Effector memory CD4-positive, alpha-beta T cell (primary cell): ENCODE measurements around the gene PDGFRA.

Experiments
- DNase-seq, 3 donors: peaks; one replicate each; pipeline ENCODE4 v3.0.0-alpha.2; 2020
- H3K27ac ChIP-seq: 2 replicates; pipeline ENCODE4 v1.7.0; 2013; ENCODE audit warnings: mild to moderate bottlenecking, low read length, moderate library complexity; ENCODE audit not compliant: insufficient read depth, poor library complexity, severe bottlenecking
- H3K27me3 ChIP-seq: replicated peaks from 2 replicates; pipeline ENCODE4 v1.7.0; 2013; ENCODE audit warnings: mild to moderate bottlenecking, low read length; ENCODE audit not compliant: insufficient read depth, control insufficient read depth, poor library complexity, severe bottlenecking
- H3K36me3 ChIP-seq: 2 replicates; pipeline ENCODE4 v1.7.0; 2013; ENCODE audit warnings: mild to moderate bottlenecking, low read length, moderate library complexity; ENCODE audit not compliant: control insufficient read depth, insufficient read depth
- H3K4me1 ChIP-seq: 2 replicates; pipeline ENCODE4 v1.7.0; 2013; ENCODE audit warnings: low read length, mild to moderate bottlenecking; ENCODE audit not compliant: control insufficient read depth, insufficient read depth, poor library complexity, severe bottlenecking
- H3K4me3 ChIP-seq: 2 replicates; pipeline ENCODE4 v1.7.0; 2013; ENCODE audit warnings: low read length, low read depth, mild to moderate bottlenecking; ENCODE audit not compliant: insufficient read depth, poor library complexity, severe bottlenecking
- H3K9me3 ChIP-seq: 2 replicates; pipeline ENCODE4 v1.7.0; 2013; ENCODE audit warnings: mild to moderate bottlenecking, low read length, moderate library complexity; ENCODE audit not compliant: control insufficient read depth

The PDGFRA gene

GRCh38 chr4:54254915-54255246 lies 25.8 kb downstream of the PDGFRA start:
- DNase-seq: no peak
- no peaks in the 10 kb centered on the region for H3K27me3 ChIP-seq
- no peak overlapping the region for H3K4me3 ChIP-seq
- no peaks in the 10 kb centered on the region for H3K36me3 ChIP-seq
- H3K9me3 ChIP-seq: no peaks in the 10 kb centered on the region
- no peaks in the 10 kb centered on the region for H3K4me1 ChIP-seq
- no peak overlapping the region for H3K27ac ChIP-seq

- Histone ChIP-seq H3K36me3 (no peaks in the 10 kb centered on the region), H3K4me1 (no peaks in the 10 kb centered on the region), H3K27me3 (no peaks in the 10 kb centered on the region), H3K9me3 (no peaks in the 10 kb centered on the region), H3K4me3 (no peak overlapping the region), H3K27ac (no peak overlapping the region)
- DNase-seq: no peak
Measured at GRCh38 chr4:54255881-54256280, 26.8 kb downstream of the PDGFRA start.

- DNase-seq: no peak
- H3K9me3 ChIP-seq: no peaks in the 10 kb centered on the region
- no peaks in the 10 kb centered on the region for H3K36me3 ChIP-seq
- no peaks in the 10 kb centered on the region for H3K4me1 ChIP-seq
- H3K27me3 ChIP-seq: no peaks in the 10 kb centered on the region
- no peak overlapping the region for H3K27ac ChIP-seq
- no peak overlapping the region for H3K4me3 ChIP-seq
Measured at GRCh38 chr4:54256491-54257486, 27.7 kb downstream of the PDGFRA start.

GRCh38 chr4:54265366-54265765 lies 36.3 kb downstream of the PDGFRA start:
- Histone ChIP-seq H3K27ac (no peak overlapping the region), H3K9me3 (no peaks in the 10 kb centered on the region), H3K4me1 (no peaks in the 10 kb centered on the region), H3K4me3 (no peak overlapping the region), H3K36me3 (no peaks in the 10 kb centered on the region), H3K27me3 (no peaks in the 10 kb centered on the region)
- no peak for DNase-seq

GRCh38 chr4:54268151-54268550 lies 39.1 kb downstream of the PDGFRA start:
- Histone ChIP-seq H3K4me3 (no peak overlapping the region), H3K4me1 (no peaks in the 10 kb centered on the region), H3K27ac (no peak overlapping the region), H3K27me3 (no peaks in the 10 kb centered on the region), H3K9me3 (no peaks in the 10 kb centered on the region), H3K36me3 (no peaks in the 10 kb centered on the region)
- DNase-seq: no peak

GRCh38 chr4:54271464-54271863 lies 42.4 kb downstream of the PDGFRA start:
- Histone ChIP-seq H3K9me3 (no peaks in the 10 kb centered on the region), H3K4me3 (no peak overlapping the region), H3K36me3 (no peaks in the 10 kb centered on the region), H3K27ac (no peak overlapping the region), H3K27me3 (no peaks in the 10 kb centered on the region), H3K4me1 (no peaks in the 10 kb centered on the region)
- no peak for DNase-seq

GRCh38 chr4:54272051-54272450 lies 43.0 kb downstream of the PDGFRA start:
- no peaks in the 10 kb centered on the region for H3K27me3 ChIP-seq
- no peak overlapping the region for H3K4me3 ChIP-seq
- no peak for DNase-seq
- no peak overlapping the region for H3K27ac ChIP-seq
- H3K4me1 ChIP-seq: no peaks in the 10 kb centered on the region
- no peaks in the 10 kb centered on the region for H3K36me3 ChIP-seq
- no peaks in the 10 kb centered on the region for H3K9me3 ChIP-seq

- no peak overlapping the region for H3K27ac ChIP-seq
- H3K36me3 ChIP-seq: no peaks in the 10 kb centered on the region
- H3K9me3 ChIP-seq: no peaks in the 10 kb centered on the region
Measured at GRCh38 chr4:54274264-54274663, 45.2 kb downstream of the PDGFRA start.

GRCh38 chr4:54274795-54275665 lies 45.9 kb downstream of the PDGFRA start:
- no peaks in the 10 kb centered on the region for H3K27me3 ChIP-seq
- H3K4me3 ChIP-seq: no peak overlapping the region
- no peaks in the 10 kb centered on the region for H3K9me3 ChIP-seq
- no peak for DNase-seq
- no peaks in the 10 kb centered on the region for H3K36me3 ChIP-seq
- H3K27ac ChIP-seq: no peak overlapping the region
- H3K4me1 ChIP-seq: no peaks in the 10 kb centered on the region

More at GRCh38 chr4:54274264-54274663, 45.2 kb downstream of the PDGFRA start:
- H3K4me1 ChIP-seq: no peaks in the 10 kb centered on the region
- H3K4me3 ChIP-seq: no peak overlapping the region
- no peaks in the 10 kb centered on the region for H3K27me3 ChIP-seq
- DNase-seq: no peak
